Measurements from ENCODE around the gene GATB. TPM values are rescaled to one million over a fixed set of nuclear protein-coding genes. Genes with fewer than 3 reads are reported as not detected.
"Not testable (repeated sequence)": the region's sequence is repeated elsewhere in the genome, so short reads cannot be mapped to it uniquely, and the experiment has no call there.

Gene GATB
- polyA plus RNA-seq, 12 donors, result 19.6 to 40.3 (median 21.8) TPM; not detected in 1

GRCh38 chr4:151738720-151739517 is 21.9 kb downstream of the GATB start:
- DNase-seq, result no peak

- not testable (repeated sequence) for DNase-seq
These were observed 24.0 kb downstream of the GATB start for GRCh38 chr4:151736852-151737251.

GRCh38 chr4:151736361-151736760 is 24.4 kb downstream of the GATB start:
- no peak for DNase-seq

GRCh38 chr4:151731670-151732069 is 29.1 kb downstream of the GATB start:
- DNase-seq, result not testable (repeated sequence)

GRCh38 chr4:151729731-151730559 is 30.9 kb downstream of the GATB start:
- DNase-seq, result no peak

GRCh38 chr4:151728679-151729078 is 32.1 kb downstream of the GATB start:
- no peak for DNase-seq

- no peak for DNase-seq
These were observed 32.8 kb downstream of the GATB start for GRCh38 chr4:151728006-151728405.

GRCh38 chr4:151727365-151727764 is 33.4 kb downstream of the GATB start:
- no peak for DNase-seq

- DNase-seq, result no peak
These were observed 35.7 kb downstream of the GATB start for GRCh38 chr4:151725087-151725486.

- DNase-seq, result no peak
These were observed 38.9 kb downstream of the GATB start for GRCh38 chr4:151721916-151722315.

GRCh38 chr4:151721466-151721865 is 39.3 kb downstream of the GATB start:
- no peak for DNase-seq

GRCh38 chr4:151719956-151720334 is 40.9 kb downstream of the GATB start:
- DNase-seq, result no peak

- no peak for DNase-seq
These were observed 41.5 kb downstream of the GATB start for GRCh38 chr4:151718984-151719955.

- DNase-seq, result no peak
These were observed 42.7 kb downstream of the GATB start for GRCh38 chr4:151717909-151718628.

GRCh38 chr4:151717314-151717713 is 43.5 kb downstream of the GATB start:
- DNase-seq, result no peak

GRCh38 chr4:151716324-151716723 is 44.5 kb downstream of the GATB start:
- DNase-seq, result no peak

- no peak for DNase-seq
These were observed 44.9 kb downstream of the GATB start for GRCh38 chr4:151715881-151716280.

- DNase-seq, result no peak
These were observed 48.0 kb downstream of the GATB start for GRCh38 chr4:151712777-151713176.

GRCh38 chr4:151711646-151712045 is 49.2 kb downstream of the GATB start:
- DNase-seq, result no peak

GRCh38 chr4:151709587-151709986 is 51.2 kb downstream of the GATB start:
- DNase-seq, result no peak

- DNase-seq, result no peak
These were observed 51.7 kb downstream of the GATB start for GRCh38 chr4:151709071-151709470.

Data from muscle of arm (tissue), 12 donors.